Dendritic cell treated with granulocyte-macrophage colony-stimulating factor and Interleukin-4, amounts not matched to agents 40 ng/mL and 50 ng/mL, for 4 days (primary cell): ENCODE results near the gene TIGD4.

Source experiments
- H3K27ac Mint-ChIP-seq: one replicate; pipeline ENCODE4 v1.8.0; 2022; ENCODE audit warnings: mild to moderate bottlenecking, mixed read lengths
- H3K27me3 Mint-ChIP-seq: one replicate; pipeline ENCODE4 v1.8.0; 2022; ENCODE audit warnings: mild to moderate bottlenecking, mixed read lengths
- H3K36me3 Mint-ChIP-seq: one replicate; pipeline ENCODE4 v1.8.0; 2022; ENCODE audit warnings: low read depth, mixed read lengths
- H3K4me1 Mint-ChIP-seq: one replicate; pipeline ENCODE4 v1.8.0; 2022; ENCODE audit warnings: low read depth, mixed read lengths
- H3K4me3 Mint-ChIP-seq: one replicate; pipeline ENCODE4 v1.8.0; 2022; ENCODE audit warnings: mild to moderate bottlenecking, moderate library complexity, mixed read lengths
- H3K9me3 Mint-ChIP-seq: one replicate; pipeline ENCODE4 v1.8.0; 2022; ENCODE audit warnings: mixed read lengths
- intact Hi-C: fragments of 100-400 bp; cut with micrococcal nuclease; formaldehyde crosslinking; loops from one replicate; pipeline ENCODE4 v1.15.0; 2022

The TIGD4 gene

GRCh38 chr4:152724494-152724893 lies 55.0 kb downstream of the TIGD4 start:
- intact Hi-C loops: no loop called here
- Mint-ChIP-seq H3K4me1 (peaks cover 9% of the 10 kb centered on the region), H3K36me3 (no peaks in the 10 kb centered on the region), H3K4me3 (no peak overlapping the region), H3K27me3 (no peaks in the 10 kb centered on the region), H3K9me3 (peaks cover 5% of the 10 kb centered on the region), H3K27ac (no peak overlapping the region)

GRCh38 chr4:152723236-152723635 lies 56.3 kb downstream of the TIGD4 start:
- Mint-ChIP-seq H3K9me3 (peaks cover 5% of the 10 kb centered on the region), H3K36me3 (no peaks in the 10 kb centered on the region), H3K4me3 (no peak overlapping the region), H3K27ac (no peak overlapping the region), H3K27me3 (no peaks in the 10 kb centered on the region), H3K4me1 (peaks cover 9% of the 10 kb centered on the region)
- intact Hi-C loops: no loop called here

GRCh38 chr4:152719801-152720556 lies 59.6 kb downstream of the TIGD4 start:
- H3K4me3 Mint-ChIP-seq: no peak overlapping the region
- no peak overlapping the region for H3K27ac Mint-ChIP-seq
- intact Hi-C loops: no loop called here
- no peaks in the 10 kb centered on the region for H3K4me1 Mint-ChIP-seq
- no peaks in the 10 kb centered on the region for H3K27me3 Mint-ChIP-seq
- no peaks in the 10 kb centered on the region for H3K36me3 Mint-ChIP-seq
- H3K9me3 Mint-ChIP-seq: peaks cover 22% of the 10 kb centered on the region
